Muscle of back (tissue), 13 donors: Measurements from ENCODE around the gene MARCHF10. TPM values are rescaled to one million over a fixed set of nuclear protein-coding genes. Genes with fewer than 3 reads are reported as not detected.
A peak's percentile ranks its signal among the peaks of the same experiment; 100 is the strongest.
"Not testable (repeated sequence)": the region's sequence is repeated elsewhere in the genome, so short reads cannot be mapped to it uniquely, and the experiment has no call there.

Experiments
- DNase-seq, 3 donors: peaks; one replicate each; pipeline versions ENCODE4 v3.0.0 to v3.0.0-alpha.2; 2013
- long read RNA-seq, 9 donors: transcript quantifications; one replicate each; lab custom pipeline, GENCODE V29; 2026
- polyA plus RNA-seq, 10 donors: library from polyadenylated mRNA; unstranded; fragments of 120-200 nt; gene quantifications; one replicate each; pipeline ENCODE4 v1.2.1, GENCODE V29; 2013; ENCODE audit not compliant: insufficient read length in 10 of 10

The MARCHF10 gene
- under 1 TPM in 9 of 10 donors, not detected in 1; 0.11 to 0.72 (median 0.49) TPM for polyA plus RNA-seq
- long read RNA-seq, donor 1 = 0 reads
- long read RNA-seq, donor 2 = 0 reads
- long read RNA-seq, donor 3 = 0 reads
- long read RNA-seq, donor 4 = 0 reads
- long read RNA-seq, donor 5 = 0 reads
- long read RNA-seq, donor 6 = 0 reads
- long read RNA-seq, donor 7 = 0 reads
- long read RNA-seq, donor 8 = 0 reads
- long read RNA-seq, donor 9 = 0 reads

GRCh38 chr17:62807812-62808575 lies at the start of gene MARCHF10:
Gene MARCHF10 (minus strand): TSS chr17:62808314. CDS start chr17:62801735, 6,579 bp downstream.
- DNase-seq = peak in 1 of 3 donors; percentile 57

- no peak for DNase-seq
These were observed 49.4 kb upstream of the MARCHF10 start for GRCh38 chr17:62857526-62857925.

- no peak for DNase-seq
These were observed 48.5 kb upstream of the MARCHF10 start for GRCh38 chr17:62856594-62856993.

GRCh38 chr17:62855156-62855555 lies 47.0 kb upstream of the MARCHF10 start:
- DNase-seq = peak in 1 of 3 donors; percentile 43

GRCh38 chr17:62854098-62854680 lies 46.1 kb upstream of the MARCHF10 start:
- DNase-seq = peak; percentile 73 to 90 (median 75)

- no peak for DNase-seq
These were observed 44.1 kb upstream of the MARCHF10 start for GRCh38 chr17:62852195-62852594.

- DNase-seq = not testable (repeated sequence)
These were observed 41.7 kb upstream of the MARCHF10 start for GRCh38 chr17:62849591-62850415.

- no peak for DNase-seq
These were observed 40.2 kb upstream of the MARCHF10 start for GRCh38 chr17:62848334-62848733.

GRCh38 chr17:62847426-62847825 lies 39.3 kb upstream of the MARCHF10 start:
- no peak for DNase-seq

- no peak for DNase-seq
These were observed 32.8 kb upstream of the MARCHF10 start for GRCh38 chr17:62840871-62841270.

GRCh38 chr17:62833816-62834215 lies 25.7 kb upstream of the MARCHF10 start:
- not testable (repeated sequence) for DNase-seq

- DNase-seq = no peak
These were observed 24.3 kb upstream of the MARCHF10 start for GRCh38 chr17:62832405-62832804.

- DNase-seq = not testable (repeated sequence)
These were observed 23.0 kb upstream of the MARCHF10 start for GRCh38 chr17:62831066-62831465.

- DNase-seq = peak in 2 of 3 donors; percentile 55 to 56
These were observed 19.8 kb upstream of the MARCHF10 start for GRCh38 chr17:62827746-62828485.

- no peak for DNase-seq
These were observed 18.8 kb upstream of the MARCHF10 start for GRCh38 chr17:62826956-62827355.

- DNase-seq = no peak
These were observed 17.1 kb upstream of the MARCHF10 start for GRCh38 chr17:62825182-62825581.

- peak in 1 of 3 donors; percentile 93 for DNase-seq
These were observed 16.4 kb upstream of the MARCHF10 start for GRCh38 chr17:62824290-62825131.

- no peak for DNase-seq
These were observed 15.2 kb upstream of the MARCHF10 start for GRCh38 chr17:62823111-62823893.
